Measurements from ENCODE around the gene ZDHHC11.

ZDHHC11 gene

DNA sequence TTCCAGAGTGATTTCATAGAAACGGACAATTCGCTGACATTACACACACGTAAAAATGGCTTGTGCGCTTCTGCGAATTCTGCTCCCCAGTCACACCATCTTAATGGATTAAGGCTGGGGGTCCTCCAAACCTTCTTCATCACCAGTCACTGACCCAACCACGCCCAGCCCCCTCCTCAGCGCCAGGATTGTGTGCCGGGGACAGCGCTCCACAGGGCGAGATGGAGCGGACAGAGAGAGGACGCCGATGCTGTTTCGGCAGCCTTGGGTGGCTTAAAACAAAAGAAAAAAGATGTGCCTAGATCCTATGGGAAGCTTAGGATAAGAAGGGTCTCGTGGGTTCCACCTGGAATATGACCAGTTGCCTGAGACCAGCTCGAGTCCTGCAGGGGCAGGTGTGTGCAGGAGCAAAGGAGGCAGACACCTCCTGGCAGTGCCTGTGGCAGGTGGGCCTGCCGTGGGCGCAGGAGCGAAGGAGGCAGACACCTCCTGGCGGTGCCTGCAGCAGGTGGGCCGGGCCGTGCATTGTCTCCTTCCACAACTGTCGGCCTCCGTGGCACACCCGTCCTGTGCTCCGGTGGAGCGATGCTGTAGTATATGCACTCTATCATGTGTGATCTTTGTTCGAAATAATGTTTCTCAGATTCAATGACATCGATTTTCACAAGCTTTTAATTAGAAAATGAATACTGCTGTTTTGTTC is 21.0 kb upstream of the ZDHHC11 start:
- TF ChIP-seq TAF1 (IDR thresholded peaks at IDR 0.05; ENCODE audit: borderline replicate concordance, insufficient read depth, low read length) (no peak), FOXP2 (optimal IDR thresholded peaks at IDR 0.05; ENCODE audit: borderline replicate concordance, extremely low read depth, extremely low read length, insufficient read depth) (no peak), SIN3A (IDR thresholded peaks at IDR 0.05; ENCODE audit: borderline replicate concordance, insufficient read depth, low read length) (no peak), POLR2AphosphoS5 (IDR thresholded peaks at IDR 0.05; ENCODE audit: low read depth, low read length) (no peak)
- TF ChIP-seq, protein P1, sequence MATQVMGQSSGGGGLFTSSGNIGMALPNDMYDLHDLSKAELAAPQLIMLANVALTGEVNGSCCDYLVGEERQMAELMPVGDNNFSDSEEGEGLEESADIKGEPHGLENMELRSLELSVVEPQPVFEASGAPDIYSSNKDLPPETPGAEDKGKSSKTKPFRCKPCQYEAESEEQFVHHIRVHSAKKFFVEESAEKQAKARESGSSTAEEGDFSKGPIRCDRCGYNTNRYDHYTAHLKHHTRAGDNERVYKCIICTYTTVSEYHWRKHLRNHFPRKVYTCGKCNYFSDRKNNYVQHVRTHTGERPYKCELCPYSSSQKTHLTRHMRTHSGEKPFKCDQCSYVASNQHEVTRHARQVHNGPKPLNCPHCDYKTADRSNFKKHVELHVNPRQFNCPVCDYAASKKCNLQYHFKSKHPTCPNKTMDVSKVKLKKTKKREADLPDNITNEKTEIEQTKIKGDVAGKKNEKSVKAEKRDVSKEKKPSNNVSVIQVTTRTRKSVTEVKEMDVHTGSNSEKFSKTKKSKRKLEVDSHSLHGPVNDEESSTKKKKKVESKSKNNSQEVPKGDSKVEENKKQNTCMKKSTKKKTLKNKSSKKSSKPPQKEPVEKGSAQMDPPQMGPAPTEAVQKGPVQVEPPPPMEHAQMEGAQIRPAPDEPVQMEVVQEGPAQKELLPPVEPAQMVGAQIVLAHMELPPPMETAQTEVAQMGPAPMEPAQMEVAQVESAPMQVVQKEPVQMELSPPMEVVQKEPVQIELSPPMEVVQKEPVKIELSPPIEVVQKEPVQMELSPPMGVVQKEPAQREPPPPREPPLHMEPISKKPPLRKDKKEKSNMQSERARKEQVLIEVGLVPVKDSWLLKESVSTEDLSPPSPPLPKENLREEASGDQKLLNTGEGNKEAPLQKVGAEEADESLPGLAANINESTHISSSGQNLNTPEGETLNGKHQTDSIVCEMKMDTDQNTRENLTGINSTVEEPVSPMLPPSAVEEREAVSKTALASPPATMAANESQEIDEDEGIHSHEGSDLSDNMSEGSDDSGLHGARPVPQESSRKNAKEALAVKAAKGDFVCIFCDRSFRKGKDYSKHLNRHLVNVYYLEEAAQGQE (IDR thresholded peaks at IDR 0.05; ENCODE audit: insufficient read depth in 1 of 2, low read depth in 2 of 2, low read length in 2 of 2), result no peak

DNA sequence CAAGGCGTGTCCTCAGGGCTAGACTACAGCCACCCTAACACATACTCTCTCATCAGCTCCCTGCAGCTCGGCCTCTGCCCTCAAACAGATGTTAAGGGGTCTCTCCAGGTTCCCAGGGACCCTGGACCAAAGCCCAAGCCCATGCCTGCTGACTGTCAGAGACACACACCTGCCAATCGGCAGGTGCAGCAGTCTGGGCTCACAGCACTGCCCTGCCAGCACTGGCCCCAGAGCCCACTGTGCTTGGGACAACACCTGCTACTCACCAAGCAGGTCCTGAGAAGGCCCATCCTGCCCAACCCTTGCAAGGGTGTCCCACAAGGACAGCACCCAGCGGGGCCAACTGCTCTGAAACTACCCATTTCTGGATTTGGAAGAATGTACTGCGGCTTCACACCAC is 20.2 kb upstream of the ZDHHC11 start:
- TF ChIP-seq, protein P1 (IDR thresholded peaks at IDR 0.05; ENCODE audit: insufficient read depth in 1 of 2, low read depth in 2 of 2, low read length in 2 of 2), result no peak
- TF ChIP-seq FOXP2 (optimal IDR thresholded peaks at IDR 0.05; ENCODE audit: borderline replicate concordance, extremely low read depth, extremely low read length, insufficient read depth), result no peak

DNA sequence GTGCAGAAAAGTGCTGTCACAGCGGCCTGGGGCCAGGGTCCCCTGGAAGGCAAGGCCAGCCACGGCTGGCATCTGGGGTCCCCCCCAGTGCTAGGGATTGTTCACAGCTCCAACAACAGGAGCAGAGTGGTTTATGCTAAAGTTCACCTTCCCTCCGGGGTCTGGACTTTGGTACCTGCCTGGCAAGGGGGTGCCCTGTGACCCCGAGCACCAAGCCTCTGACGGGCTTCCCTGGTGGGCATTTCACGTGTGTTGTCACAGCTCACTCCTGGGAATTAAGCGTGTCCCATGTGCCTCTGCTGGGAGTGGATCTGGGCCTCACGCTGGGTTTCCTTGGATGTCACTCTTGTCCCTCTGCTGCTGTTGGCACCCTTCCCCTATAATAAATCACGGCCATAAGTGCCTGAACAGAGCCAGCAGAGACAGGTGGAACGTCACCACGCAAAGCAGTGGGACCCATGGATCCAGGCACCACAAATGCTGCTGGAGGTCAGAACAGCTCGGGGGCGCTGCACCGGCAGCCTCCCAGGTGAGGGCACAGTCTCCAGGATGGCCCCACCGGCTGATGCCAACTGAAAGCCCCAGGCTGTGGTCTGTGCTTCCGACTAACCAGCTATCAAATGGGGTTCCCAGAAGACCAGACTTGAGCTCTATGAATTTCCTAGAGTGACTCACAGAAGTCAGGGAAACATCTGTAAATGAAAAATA is 17.8 kb upstream of the ZDHHC11 start:
- TF ChIP-seq SIN3A (IDR thresholded peaks at IDR 0.05; ENCODE audit: borderline replicate concordance, insufficient read depth, low read length) (no peak), FOXP2 (optimal IDR thresholded peaks at IDR 0.05; ENCODE audit: borderline replicate concordance, extremely low read depth, extremely low read length, insufficient read depth) (no peak), TAF1 (IDR thresholded peaks at IDR 0.05; ENCODE audit: borderline replicate concordance, insufficient read depth, low read length) (no peak), POLR2AphosphoS5 (IDR thresholded peaks at IDR 0.05; ENCODE audit: low read depth, low read length) (no peak)
- TF ChIP-seq, protein P1 (IDR thresholded peaks at IDR 0.05; ENCODE audit: insufficient read depth in 1 of 2, low read depth in 2 of 2, low read length in 2 of 2), result no peak

DNA sequence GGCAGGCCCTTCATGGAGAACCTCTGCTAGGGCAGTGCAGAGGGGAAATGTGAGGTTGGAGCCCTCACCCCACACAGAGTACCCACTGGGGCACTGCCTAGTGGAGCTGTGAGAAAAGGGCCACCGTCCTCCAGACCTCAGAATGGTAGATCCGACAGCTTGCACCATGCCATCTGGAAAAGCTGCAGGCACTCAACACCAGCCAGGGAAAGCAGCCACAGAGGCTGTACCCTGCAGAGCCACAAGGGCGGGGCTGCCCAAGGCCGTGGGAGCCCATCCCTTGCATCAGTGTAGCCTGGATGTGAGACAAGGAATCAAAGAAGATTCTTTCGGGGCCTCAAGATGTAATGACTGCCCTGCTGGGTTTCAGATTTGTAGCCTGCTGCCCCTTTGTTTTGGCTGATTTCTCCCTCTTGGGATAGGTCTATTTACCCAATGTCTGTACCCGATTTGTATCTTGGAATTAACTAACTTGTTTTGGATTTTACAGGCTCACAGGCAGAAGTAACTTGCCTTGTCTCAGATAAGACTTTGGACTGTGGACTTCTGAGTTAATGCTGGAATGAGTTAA is 16.6 kb upstream of the ZDHHC11 start:
- TF ChIP-seq, protein P1 (IDR thresholded peaks at IDR 0.05; ENCODE audit: insufficient read depth in 1 of 2, low read depth in 2 of 2, low read length in 2 of 2), result no peak
- TF ChIP-seq TAF1 (IDR thresholded peaks at IDR 0.05; ENCODE audit: borderline replicate concordance, insufficient read depth, low read length) (no peak), SIN3A (IDR thresholded peaks at IDR 0.05; ENCODE audit: borderline replicate concordance, insufficient read depth, low read length) (no peak), FOXP2 (optimal IDR thresholded peaks at IDR 0.05; ENCODE audit: borderline replicate concordance, extremely low read depth, extremely low read length, insufficient read depth) (no peak)
